Measurements from ENCODE around the gene C1orf74.

The C1orf74 gene

GRCh38 chr1:209733409-209734192, 50.8 kb downstream of the C1orf74 start:
- Histone ChIP-seq H3K36me3 (ENCODE audit: control insufficient read depth, insufficient read depth, low read length) (no peaks in the 10 kb centered on the region), H3K27me3 (ENCODE audit: control insufficient read depth, insufficient read depth, low read length, poor library complexity, severe bottlenecking) (no peaks in the 10 kb centered on the region), H3K4me1 (ENCODE audit: control insufficient read depth, insufficient read depth, low read length) (no peaks in the 10 kb centered on the region), H3K27ac (ENCODE audit: insufficient read depth, low read depth, low read length, poor library complexity, severe bottlenecking) (no peak overlapping the region), H3K4me3 (ENCODE audit: insufficient read depth, low read depth, low read length) (no peak overlapping the region), H3K9me3 (ENCODE audit: control insufficient read depth, low read length) (no peaks in the 10 kb centered on the region)
- 91 to 92% methylated on average over 2 of the region's 3 CpGs for WGBS, 2 experiments

GRCh38 chr1:209732725-209733124, 51.6 kb downstream of the C1orf74 start:
- Histone ChIP-seq H3K9me3 (ENCODE audit: control insufficient read depth, low read length) (no peaks in the 10 kb centered on the region), H3K27me3 (ENCODE audit: control insufficient read depth, insufficient read depth, low read length, poor library complexity, severe bottlenecking) (no peaks in the 10 kb centered on the region), H3K27ac (ENCODE audit: insufficient read depth, low read depth, low read length, poor library complexity, severe bottlenecking) (no peak overlapping the region), H3K4me1 (ENCODE audit: control insufficient read depth, insufficient read depth, low read length) (no peaks in the 10 kb centered on the region), H3K4me3 (ENCODE audit: insufficient read depth, low read depth, low read length) (no peak overlapping the region), H3K36me3 (ENCODE audit: control insufficient read depth, insufficient read depth, low read length) (no peaks in the 10 kb centered on the region)
- 100% methylated on average over 1 of the region's 1 CpG for WGBS, 2 experiments

- H3K27me3 ChIP-seq (ENCODE audit: control insufficient read depth, insufficient read depth, low read length, poor library complexity, severe bottlenecking): no peaks in the 10 kb centered on the region
- no peak overlapping the region for H3K4me3 ChIP-seq (ENCODE audit: insufficient read depth, low read depth, low read length)
- 77 to 83% methylated on average over 1 of the region's 1 CpG for WGBS, 2 experiments
- H3K4me1 ChIP-seq (ENCODE audit: control insufficient read depth, insufficient read depth, low read length): no peaks in the 10 kb centered on the region
- no peaks in the 10 kb centered on the region for H3K36me3 ChIP-seq (ENCODE audit: control insufficient read depth, insufficient read depth, low read length)
- no peak overlapping the region for H3K27ac ChIP-seq (ENCODE audit: insufficient read depth, low read depth, low read length, poor library complexity, severe bottlenecking)
- H3K9me3 ChIP-seq (ENCODE audit: control insufficient read depth, low read length): no peaks in the 10 kb centered on the region
Observed at GRCh38 chr1:209729436-209729835, 54.9 kb downstream of the C1orf74 start.

All from ectodermal cell (in vitro differentiated cells).